Stimulated activated CD8-positive, alpha-beta memory T cell treated with anti-CD3 and anti-CD28 coated beads, Interleukin-4, amount 100 ng/mL, for 24 hours (primary cell): ENCODE data around the gene IFT52.
"Not testable (repeated sequence)": the region's sequence is repeated elsewhere in the genome, so short reads cannot be mapped to it uniquely, and the experiment has no call there.

Experiments
- DNase-seq: peaks from one replicate; pipeline ENCODE4 v3.0.0-alpha.2; 2020; ENCODE audit warnings: low read depth

The IFT52 gene

GRCh38 chr20:43651650-43652184 is 61.0 kb downstream of the IFT52 start:
- not testable (repeated sequence) for DNase-seq

- DNase-seq = no peak
Observed at GRCh38 chr20:43653966-43654365, 63.2 kb downstream of the IFT52 start.

DNA sequence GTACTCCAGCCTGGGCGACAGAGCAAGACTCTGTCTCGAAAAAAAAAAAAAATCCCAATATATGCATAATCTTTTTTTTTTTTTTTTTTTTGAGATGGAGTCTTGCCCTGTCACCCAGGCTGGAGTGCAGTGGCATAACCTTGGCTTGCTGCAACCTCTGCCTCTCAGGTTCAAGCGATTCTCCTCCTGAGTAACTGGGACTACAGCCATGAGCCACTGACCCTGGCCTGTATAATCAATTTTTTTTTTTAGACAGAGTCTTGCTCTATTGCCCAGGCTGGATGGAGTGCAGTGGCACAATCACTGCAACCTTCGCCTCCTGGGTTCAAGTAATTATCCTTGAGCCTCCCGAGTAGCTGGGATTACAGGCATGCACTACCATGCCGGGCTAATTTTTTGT is 64.4 kb downstream of the IFT52 start:
- not testable (repeated sequence) for DNase-seq

DNA sequence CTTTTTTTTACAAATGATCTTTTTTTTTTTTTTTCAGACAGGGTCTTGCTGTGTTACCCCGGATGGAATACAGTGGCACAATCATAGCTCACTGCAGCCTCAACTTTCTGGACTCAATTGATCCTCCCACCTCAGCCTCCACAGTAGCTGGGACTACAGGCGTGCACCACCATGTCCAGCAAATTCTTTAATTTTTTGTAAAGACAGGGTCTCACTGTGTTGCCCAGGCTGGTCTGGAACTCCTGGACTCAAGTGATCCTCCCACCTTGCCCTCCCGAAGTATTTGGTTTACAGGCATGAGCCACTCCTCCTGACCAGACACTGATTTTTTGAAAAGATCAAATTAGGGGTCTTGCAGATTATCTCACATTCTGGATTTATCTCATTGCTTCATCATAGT is 65.2 kb downstream of the IFT52 start:
- no peak for DNase-seq

GRCh38 chr20:43658069-43658722 is 67.5 kb downstream of the IFT52 start:
- no peak for DNase-seq

DNA sequence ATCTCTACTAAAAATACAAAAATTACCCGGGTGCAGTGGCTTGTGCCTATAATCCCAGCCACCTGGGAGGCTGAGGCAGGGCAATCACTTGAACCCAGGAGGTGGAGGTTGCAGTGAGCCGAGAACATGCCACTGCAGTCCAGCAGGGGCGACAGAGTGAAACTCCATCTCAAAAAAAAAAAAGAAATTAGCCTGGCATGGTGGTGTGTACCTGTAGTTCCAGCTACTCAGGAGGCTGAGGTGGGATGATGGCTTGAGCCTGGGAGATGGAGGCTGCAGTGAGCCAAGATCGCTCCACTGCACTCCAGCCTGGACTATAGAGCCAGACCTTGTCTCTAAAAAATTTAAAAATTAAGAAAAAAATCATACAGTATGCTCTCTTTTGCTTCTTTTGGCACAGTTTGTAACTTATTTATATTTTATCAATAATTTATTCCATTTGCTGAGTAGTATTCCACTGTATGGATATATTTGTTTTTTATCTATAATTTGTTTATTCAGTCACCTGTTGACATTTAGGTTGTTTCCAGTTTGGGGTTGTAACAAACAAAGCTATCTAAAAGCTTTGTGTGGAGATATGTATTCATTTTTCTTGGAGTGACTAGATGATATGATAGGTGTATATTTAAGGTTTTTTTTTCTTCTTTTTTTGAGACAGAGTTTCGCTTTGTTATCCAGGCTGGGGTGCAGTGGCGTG is 68.1 kb downstream of the IFT52 start:
- no peak for DNase-seq

DNA sequence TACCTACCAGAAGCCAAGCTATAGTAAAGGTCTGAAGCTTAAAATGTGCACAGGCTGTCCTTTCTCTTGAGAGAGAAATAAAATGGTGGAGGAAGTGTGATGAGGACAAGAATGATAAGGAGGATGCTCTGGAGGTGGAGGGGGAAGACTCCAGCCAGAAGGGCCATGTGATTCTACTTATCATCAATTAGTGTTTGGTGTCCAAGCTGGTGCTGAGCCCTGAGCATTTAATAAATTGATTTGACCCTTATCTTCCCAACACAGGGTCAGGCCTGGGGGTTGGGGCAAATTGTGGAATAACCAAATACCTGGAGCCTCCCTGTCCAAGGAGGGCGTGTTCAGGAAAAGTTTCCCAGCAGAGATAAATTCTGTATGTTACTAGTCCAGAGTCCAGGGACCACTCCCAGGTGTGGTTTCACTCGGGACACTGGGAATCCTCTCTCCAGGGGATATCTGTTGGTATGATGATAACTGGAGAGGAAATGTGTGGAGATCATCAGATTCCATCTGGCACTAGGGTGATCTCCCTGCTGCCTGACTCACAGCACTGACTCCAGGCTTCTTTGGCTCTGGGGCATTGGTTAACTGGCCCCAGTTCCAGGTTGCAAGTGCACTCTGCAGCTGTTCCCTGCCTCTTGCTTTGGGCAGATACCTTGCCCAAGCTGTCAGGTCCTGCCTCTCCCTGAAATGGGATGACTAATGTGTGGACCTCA is 72.4 kb downstream of the IFT52 start:
- DNase-seq = no peak

DNA sequence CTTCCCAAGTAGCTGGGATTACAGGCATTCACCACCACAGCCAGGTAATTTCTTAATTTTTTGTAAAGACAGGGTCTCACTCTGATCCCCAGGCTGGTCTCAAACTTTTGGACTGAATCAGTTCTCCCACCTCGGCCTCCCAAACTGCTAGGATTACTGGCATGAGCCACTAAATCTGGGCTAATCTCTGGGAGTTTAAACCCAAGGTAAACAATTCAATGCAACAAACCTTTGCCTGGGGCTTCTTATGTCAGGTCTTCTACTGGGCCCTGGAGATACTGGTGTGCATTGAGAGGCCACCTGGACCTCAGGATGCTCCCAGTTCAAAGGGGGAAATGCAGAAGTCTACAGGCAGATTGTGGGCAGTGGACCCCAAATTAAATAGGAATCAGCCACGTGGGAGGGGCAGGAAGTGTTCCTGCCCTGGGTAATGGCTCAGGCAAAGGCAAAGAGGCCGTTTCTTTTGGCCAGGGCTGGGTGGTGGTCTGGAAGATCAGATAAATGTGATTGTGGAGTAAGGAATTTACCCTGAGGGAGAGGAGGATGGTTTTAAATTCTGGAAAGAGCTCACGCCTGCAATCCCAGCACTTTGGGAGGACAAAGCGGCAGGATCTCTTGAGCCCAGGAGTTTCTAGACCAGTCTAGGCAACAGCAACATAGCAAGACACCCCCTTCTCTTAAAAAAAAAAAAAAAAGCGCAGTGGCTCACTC is 74.9 kb downstream of the IFT52 start:
- DNase-seq = no peak

DNA sequence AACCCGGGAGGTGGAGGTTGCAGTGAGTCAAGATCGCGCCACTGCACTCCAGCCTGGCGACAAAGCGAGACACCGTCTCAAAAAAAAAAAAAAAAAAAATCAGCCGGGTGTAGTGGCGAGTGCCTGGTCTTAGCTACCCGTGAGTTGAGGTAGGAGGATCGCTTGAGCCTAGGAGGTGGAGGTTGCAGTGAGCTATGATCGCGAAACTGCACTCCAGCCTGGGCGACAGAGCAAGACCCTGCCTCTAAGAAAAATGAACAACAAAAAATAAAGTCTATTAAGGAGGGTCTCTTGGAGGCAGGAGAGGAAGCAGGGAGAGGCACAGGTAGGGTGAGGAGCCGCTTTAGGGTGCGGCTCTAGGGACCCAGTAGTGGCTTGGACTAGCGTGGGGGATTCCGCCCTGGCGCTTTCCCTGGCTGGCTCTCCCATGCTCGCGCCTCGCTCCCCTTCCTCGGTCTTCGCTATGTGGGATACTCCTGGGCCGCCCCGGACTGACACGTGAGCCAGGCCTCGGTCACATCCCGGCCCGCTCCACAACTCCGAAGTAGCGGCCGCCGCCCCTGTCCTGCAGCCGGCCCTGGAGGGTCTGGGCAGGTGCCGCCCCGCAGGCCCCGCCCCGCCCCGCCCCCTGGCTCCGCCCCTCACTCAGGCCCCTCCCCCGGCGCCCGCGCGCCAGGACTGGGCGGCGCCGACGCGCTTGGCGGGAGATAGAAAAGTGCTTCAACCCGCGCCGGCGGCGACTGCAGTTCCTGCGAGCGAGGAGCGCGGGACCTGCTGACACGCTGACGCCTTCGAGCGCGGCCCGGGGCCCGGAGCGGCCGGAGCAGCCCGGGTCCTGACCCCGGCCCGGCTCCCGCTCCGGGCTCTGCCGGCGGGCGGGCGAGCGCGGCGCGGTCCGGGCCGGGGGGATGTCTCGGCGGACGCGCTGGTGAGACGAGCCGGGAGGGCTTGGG is 75.9 kb downstream of the IFT52 start, which contains the start of gene MYBL2:
Gene MYBL2, plus strand, starts transcription at position 739 of the 953 bp plus-strand sequence. Its CDS starts 170 bp downstream, at position 909.
- DNase-seq = peak; percentile 48

DNA sequence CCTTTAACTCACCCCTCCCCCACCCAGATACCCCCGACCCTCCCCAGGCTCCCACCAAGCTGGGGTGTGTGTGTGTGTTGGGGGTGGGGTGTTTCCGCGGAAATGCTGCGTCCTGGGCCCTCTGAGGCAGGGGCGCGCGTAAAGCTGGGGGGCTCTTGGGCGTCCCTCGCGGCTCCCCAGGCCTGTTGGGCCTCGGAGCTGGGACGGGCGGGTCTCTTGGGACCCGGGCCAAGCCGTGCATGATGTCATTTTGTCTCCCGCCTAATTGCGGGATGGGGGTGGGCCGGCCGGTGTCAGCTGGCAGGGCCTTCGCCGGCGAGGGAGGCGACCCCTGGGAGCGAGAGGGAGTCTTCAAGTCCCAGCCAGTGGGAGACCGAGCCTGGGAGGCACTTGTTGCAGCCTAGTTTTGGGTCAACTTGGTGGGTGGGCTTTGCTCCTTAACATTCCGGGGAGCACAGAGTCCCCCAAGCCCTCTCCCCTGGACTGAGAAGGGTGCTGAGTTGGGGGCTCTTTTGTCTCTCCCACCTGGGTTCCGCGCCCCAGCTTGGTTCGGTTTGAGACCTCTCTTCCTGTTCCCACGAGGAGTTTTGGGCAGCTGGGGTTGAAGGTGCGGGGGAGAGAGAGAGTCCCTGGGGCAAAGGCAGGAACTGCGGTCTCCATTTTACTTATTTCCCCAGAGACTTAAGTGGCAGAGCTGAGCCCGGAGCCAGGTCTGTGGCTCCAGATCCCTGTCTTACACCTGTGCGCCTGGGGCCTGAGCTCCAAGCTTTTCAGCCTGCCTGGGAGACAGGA is 76.8 kb downstream of the IFT52 start:
- DNase-seq = no peak

GRCh38 chr20:43669332-43669731 is 78.6 kb downstream of the IFT52 start:
- no peak for DNase-seq

GRCh38 chr20:43670423-43670822 is 79.7 kb downstream of the IFT52 start:
- no peak for DNase-seq

DNA sequence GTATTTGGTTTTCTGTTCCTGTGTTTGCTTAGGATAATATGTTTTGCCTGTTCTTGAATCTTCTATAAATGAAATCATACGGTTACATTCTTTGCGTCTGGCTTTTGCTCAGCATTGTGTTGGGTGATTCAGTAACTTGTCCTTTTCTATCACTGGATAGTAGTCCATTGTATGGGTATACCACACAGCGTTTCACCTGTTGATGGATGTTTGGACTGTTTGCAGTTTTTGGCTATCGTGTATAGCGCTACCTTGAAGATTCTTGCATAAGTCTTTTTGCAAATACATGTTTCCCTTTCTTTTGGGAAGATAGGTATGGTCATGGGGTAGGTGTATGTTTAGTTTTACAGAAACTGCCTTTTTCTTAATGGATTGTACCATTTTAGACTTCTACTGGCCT is 85.6 kb downstream of the IFT52 start:
- no peak for DNase-seq

DNA sequence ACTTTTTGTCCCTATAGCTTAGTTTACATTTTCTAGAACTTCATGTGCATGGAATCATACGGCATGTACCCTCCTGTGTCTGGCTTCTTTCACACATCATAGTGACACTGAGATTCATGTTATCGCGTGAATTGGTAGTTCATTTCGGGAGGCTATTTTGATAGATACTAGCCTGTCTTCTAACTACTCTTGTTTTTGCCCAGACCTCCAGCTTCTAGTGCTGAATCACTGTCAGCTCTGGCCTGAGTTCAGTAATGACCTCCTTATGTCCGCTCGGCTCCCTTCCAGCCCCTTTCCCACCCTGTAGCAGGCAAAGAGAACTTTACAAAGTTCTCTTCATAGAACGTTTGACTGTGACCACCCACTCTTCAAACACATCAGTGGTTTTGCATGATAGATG is 90.2 kb downstream of the IFT52 start:
- no peak for DNase-seq

- no peak for DNase-seq
Observed at GRCh38 chr20:43681468-43681942, 90.8 kb downstream of the IFT52 start.

DNA sequence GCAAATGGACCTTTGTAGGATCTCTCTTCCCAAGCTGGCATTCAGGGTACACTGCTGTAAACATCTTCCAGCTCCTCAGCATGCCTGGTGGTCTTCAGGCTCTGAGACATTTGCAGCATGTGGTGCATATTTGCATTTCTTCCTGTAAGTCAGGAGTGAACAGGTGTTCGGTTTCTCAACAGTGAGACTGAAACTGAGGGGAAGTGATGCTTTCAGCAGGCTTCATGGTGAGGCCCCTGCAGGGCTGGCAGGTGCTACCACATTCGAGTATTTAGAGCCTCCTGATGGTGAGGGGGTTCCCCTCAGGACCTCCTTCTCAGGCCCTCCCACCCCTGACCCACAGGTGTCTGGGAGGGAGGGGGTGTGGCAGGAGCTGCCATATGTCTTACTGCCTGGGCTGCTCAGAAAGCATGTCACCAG is 91.3 kb downstream of the IFT52 start:
- DNase-seq = no peak

GRCh38 chr20:43682446-43682845 is 91.7 kb downstream of the IFT52 start:
- DNase-seq = no peak

- DNase-seq = no peak
Observed at GRCh38 chr20:43686820-43687219, 96.1 kb downstream of the IFT52 start.

GRCh38 chr20:43689165-43689564 is 98.4 kb downstream of the IFT52 start:
- DNase-seq = no peak
